Gastroesophageal sphincter (tissue), 3 donors: ENCODE results near the gene YOD1.

Experiments
- EP300 ChIP-seq: sonication (generic); formaldehyde crosslinking; IDR thresholded peaks from one replicate; pipeline ENCODE4 v1.6.1; 2017; ENCODE audit warnings: antibody characterized with exemption, mild to moderate bottlenecking
- POLR2A ChIP-seq, 2 donors: fragments of 450-650 bp; IDR thresholded peaks; one replicate each; pipeline ENCODE4 v1.6.1; 2017; ENCODE audit warnings: antibody characterized with exemption in 2 of 2, mild to moderate bottlenecking in 2 of 2, moderate library complexity in 1 of 2
- POLR2AphosphoS5 ChIP-seq: sonication (generic); formaldehyde crosslinking; IDR thresholded peaks from one replicate; pipeline ENCODE4 v1.6.1; 2017; ENCODE audit warnings: antibody characterized with exemption
- TF ChIP-seq, protein P1 (sequence below), 4 experiments: fragments of 200-600 bp in 2 of 4; fragments of 450-650 bp in 2 of 4; sonication (generic) in 1 of 4; IDR thresholded peaks; one replicate each; pipeline ENCODE4 v1.5.1; 2017 to 2019; ENCODE audit warnings: antibody characterized with exemption in 4 of 4, mild to moderate bottlenecking in 2 of 4, moderate library complexity in 2 of 4

DNA sequence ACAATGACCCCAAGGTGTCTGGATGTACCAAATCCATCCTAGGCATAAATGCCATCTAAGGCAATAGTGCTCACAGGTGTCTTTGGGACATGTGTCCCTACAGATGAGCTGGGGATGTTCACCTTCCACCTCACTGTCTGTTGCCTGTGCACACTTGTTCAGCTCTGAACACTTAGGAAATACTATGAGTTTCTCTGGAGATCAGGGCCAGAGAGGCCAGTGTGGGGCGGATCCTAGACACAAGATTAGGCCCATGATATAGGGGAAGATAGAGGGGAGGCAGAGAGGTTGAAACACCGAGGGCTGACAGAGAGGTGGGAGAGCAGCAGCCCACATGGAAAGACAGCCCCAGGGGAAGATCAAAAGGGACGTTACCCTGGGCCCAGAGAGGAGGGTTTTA, 44.1 kb downstream of the YOD1 start:
- TF ChIP-seq EP300: no peak
- TF ChIP-seq POLR2A (IDR thresholded peaks at IDR 0.05): no peak
- TF ChIP-seq, protein P1, sequence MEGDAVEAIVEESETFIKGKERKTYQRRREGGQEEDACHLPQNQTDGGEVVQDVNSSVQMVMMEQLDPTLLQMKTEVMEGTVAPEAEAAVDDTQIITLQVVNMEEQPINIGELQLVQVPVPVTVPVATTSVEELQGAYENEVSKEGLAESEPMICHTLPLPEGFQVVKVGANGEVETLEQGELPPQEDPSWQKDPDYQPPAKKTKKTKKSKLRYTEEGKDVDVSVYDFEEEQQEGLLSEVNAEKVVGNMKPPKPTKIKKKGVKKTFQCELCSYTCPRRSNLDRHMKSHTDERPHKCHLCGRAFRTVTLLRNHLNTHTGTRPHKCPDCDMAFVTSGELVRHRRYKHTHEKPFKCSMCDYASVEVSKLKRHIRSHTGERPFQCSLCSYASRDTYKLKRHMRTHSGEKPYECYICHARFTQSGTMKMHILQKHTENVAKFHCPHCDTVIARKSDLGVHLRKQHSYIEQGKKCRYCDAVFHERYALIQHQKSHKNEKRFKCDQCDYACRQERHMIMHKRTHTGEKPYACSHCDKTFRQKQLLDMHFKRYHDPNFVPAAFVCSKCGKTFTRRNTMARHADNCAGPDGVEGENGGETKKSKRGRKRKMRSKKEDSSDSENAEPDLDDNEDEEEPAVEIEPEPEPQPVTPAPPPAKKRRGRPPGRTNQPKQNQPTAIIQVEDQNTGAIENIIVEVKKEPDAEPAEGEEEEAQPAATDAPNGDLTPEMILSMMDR (IDR thresholded peaks at IDR 0.05): no peak
- no peak for TF ChIP-seq POLR2AphosphoS5
